Stimulated activated naive CD8-positive, alpha-beta T cell treated with anti-CD3 and anti-CD28 coated beads, Interleukin-15, Interleukin-2, amounts not matched to agents 100 ng/mL and 50 ng/mL, for 24 hours (primary cell): Measurements from ENCODE around the gene DCXR.
A peak's percentile ranks its signal among the peaks of the same experiment; 100 is the strongest.

ENCODE experiments used
- H3K27ac Mint-ChIP-seq: one replicate; pipeline ENCODE4 v1.8.0; 2021; ENCODE audit warnings: mild to moderate bottlenecking, mixed read lengths
- H3K27me3 Mint-ChIP-seq: one replicate; pipeline ENCODE4 v1.8.0; 2021; ENCODE audit warnings: mixed read lengths
- H3K36me3 Mint-ChIP-seq: one replicate; pipeline ENCODE4 v1.8.0; 2021; ENCODE audit warnings: low read depth, mixed read lengths
- H3K4me1 Mint-ChIP-seq: one replicate; pipeline ENCODE4 v1.8.0; 2021; ENCODE audit warnings: low read depth, mixed read lengths
- H3K4me3 Mint-ChIP-seq: one replicate; pipeline ENCODE4 v1.8.0; 2021; ENCODE audit warnings: mild to moderate bottlenecking, mixed read lengths
- H3K9me3 Mint-ChIP-seq: one replicate; pipeline ENCODE4 v1.8.0; 2021; ENCODE audit warnings: mixed read lengths

DCXR gene

DNA sequence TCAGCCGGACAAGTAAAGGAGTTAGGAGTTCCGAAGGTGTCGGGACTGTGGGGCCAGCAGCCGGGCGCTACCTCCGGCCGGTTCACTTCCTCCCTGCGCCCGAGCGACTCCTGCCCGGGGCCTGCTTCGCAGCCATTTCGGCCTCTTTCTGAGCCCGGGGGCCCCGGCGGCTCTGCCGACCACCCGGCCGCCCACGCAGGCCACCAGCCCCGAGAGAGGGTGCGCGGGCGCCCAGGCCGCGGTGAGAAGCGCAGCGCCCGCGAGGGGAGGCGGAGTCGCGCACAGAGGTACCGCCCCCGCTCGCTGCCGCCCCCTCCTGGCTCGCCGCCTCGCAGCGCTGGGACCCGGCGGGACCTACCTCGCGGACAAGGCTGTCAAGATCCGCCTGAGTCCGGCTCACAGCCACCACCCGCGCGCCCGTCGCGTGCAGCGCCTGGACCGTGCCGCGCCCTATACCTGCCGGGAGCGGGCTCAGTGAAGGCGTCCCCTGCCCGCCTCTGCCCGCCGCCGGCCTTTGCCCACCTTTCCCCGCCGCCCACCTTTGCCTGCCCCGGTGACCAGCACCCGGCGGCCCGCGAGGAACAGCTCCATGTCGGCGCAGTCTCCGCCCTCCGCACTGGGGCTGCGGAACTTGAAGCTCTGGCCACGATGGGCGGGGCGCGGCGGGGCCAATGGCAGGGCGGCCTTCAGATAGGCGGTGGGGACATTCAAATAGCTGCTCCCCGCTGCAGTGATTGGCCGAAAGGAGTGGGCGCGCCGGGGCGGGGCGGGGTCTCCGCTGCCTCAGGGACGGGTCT, at the start of gene DCXR:
TSS of gene DCXR (minus strand) at position 606 of the 797 bp plus-strand sequence. CDS start at position 591, 15 bp downstream.
- peak within 1 kb of the TSS; percentile 86 for H3K27ac Mint-ChIP-seq
- H3K36me3 Mint-ChIP-seq = no peaks in the 10 kb centered on the region
- peak within 1 kb of the TSS; percentile 75 for H3K4me3 Mint-ChIP-seq
- peaks cover 20% of the 10 kb centered on the region for H3K4me1 Mint-ChIP-seq
- no peaks in the 10 kb centered on the region for H3K27me3 Mint-ChIP-seq
- H3K9me3 Mint-ChIP-seq = no peaks in the 10 kb centered on the region

DNA sequence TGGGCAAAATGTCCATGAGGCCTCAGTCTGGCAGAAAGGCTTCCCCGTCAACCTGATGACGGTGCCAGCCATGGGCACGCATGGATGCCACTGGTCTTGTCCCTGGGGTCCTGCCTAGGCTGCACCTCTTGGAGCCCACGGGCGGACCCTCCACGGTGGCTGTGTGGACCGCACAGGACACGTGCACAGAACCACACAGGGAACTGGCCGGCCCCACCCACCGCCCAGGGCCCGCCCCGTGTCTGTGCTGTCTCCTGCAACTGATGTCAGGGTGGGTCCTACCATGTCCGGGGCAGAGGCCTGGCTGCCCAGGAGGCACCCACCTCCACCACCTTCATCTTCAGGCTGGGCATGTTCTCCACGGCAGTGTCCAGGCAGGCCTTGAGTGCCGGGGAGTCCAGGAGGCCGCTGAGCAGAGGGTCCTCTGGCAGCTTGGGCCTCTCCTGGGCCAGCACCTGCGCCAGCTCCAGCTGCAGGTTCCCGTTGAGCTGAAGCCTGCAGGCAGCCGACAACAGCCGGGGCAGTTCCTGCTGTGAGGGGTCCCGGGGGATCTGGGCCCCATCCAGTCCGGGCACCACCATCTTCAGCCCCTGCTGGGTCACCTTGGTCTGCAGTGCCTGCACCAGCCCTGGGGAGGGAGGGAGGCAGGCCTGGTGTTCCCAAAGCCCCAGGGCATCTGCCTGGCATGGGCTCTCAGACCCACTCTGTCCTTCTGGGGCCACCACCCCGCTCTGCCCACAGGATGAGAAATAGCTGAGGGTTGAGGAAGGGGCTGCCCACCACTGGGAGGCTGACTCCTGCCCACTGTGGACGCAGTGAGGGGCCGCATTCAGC, 48.7 kb upstream of the DCXR start:
- no peak overlapping the region for H3K4me3 Mint-ChIP-seq

DNA sequence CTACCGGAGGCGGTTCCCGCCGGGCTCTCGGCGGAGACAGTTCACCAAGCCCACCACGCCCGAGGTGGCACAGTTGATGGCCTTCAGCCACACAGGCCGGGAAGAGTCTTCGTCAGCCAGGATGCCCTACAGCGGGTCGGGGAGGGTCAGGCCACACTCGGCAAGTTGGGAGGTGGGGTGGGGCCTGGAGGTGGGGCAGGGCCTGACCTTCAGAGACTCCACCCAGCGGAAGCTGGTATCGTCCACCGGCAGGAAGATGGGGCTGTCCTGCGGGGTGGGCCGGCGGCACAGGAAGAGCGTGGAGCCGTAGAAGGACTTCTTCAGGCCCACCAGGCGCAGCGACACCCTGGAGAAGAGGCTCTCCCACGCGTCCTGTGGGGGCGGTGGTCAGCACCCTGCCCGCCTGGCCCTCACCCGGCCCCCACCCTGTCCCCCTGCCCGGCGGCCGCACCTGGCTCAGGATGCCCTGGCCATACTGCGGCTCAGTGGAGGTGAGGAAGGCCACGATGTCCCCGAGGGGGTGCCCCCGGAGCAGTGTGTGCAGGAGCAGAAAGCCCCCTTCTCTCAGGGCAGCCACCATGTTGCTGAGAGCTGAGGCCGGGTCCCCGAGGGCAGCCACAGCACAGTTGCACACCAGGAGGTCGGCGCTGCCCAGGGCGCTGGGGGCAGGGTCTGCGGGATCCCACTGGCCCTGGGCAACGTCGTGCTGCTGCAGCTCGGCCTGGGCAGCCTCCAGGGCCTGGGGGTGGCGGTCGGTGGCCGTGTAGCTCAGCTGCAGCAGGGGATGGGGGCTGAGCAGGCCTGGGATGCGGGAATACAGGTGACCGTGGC, 47.7 kb upstream of the DCXR start:
- Mint-ChIP-seq H3K36me3 (peaks cover 4% of the 10 kb centered on the region), H3K27me3 (no peaks in the 10 kb centered on the region), H3K27ac (no peak overlapping the region), H3K4me1 (no peaks in the 10 kb centered on the region), H3K9me3 (no peaks in the 10 kb centered on the region), H3K4me3 (no peak overlapping the region)

More for the DNA sequence above, 48.7 kb upstream of the DCXR start:
- no peak overlapping the region for H3K27ac Mint-ChIP-seq
- H3K36me3 Mint-ChIP-seq = peaks cover 4% of the 10 kb centered on the region
- H3K4me1 Mint-ChIP-seq = no peaks in the 10 kb centered on the region
- no peaks in the 10 kb centered on the region for H3K27me3 Mint-ChIP-seq
- H3K9me3 Mint-ChIP-seq = no peaks in the 10 kb centered on the region

DNA sequence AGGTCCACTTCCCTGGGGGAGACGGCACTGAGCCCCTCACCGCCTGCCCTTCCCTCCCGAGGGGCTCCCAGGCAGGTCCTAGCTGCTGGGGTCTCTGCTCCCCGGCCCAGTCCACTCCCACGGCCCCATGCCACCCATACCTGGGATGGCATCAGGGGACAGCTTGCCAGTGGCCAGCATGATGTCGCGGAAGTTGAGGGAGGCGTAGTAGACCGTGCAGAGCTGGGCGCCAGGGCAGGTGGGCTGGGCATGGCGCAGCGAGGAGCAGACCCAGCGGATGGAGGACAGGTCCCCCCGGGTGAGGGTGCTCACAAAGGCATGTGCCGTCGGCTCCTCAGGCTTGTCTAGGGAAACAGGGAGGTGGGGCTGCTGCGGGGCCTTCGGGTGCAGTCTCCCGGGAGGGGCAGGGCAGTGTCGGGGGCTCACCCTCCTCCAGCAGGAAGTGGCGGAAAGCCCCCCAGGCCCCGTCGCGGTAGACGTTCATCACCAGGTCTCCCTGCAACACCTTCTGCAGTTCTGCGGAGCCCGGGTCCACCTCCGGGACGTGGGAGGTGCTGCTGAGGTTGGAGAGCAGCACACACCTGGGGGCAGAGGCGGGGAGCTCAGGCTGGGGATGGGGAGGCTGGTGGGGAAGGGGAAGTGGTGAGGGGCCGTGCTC, 47.0 kb upstream of the DCXR start:
- Mint-ChIP-seq H3K27me3 (no peaks in the 10 kb centered on the region), H3K36me3 (peaks cover 11% of the 10 kb centered on the region), H3K9me3 (no peaks in the 10 kb centered on the region), H3K4me3 (no peak overlapping the region), H3K27ac (no peak overlapping the region), H3K4me1 (no peaks in the 10 kb centered on the region)

DNA sequence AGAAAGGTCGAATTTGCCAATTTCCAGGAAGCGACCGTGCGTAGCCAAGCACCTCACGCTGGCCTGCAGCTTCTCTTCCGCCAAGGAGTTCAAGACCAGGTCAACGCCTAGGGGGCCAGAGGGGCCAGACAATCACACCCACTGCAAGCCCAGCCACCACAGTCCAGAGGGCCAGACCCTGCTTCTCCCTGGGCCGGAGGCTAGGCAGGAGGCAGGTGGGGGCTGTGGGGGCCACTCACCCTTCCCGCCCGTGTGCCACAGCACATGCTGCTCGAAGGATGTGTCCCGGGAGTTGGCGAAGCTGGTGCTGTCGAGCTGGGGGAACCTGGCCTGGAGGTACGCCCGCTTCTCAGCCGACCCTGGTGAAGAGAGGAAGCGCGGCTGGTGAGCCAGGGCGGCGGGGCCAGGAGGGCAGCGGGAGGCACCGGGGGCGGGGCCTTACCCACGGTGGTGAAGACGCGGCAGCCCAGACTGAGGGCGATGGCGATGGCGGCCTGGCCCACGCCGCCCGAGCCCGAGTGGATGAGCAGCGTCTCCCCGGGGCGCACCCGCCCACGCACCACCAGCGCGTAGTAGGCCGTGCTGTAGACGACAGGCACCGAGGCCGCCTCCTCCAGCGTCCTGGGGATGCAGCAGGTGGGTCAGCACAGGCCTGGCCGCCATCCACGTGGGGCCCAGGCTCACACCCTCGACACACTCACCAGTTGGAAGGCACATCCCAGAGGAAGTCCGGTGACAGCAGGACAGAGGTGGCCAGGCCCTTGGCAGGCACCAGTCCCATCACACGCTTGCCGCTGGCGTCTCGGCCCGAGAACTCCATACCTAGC, 46.2 kb upstream of the DCXR start:
- Mint-ChIP-seq H3K27ac (no peak overlapping the region), H3K9me3 (no peaks in the 10 kb centered on the region), H3K4me3 (no peak overlapping the region), H3K27me3 (no peaks in the 10 kb centered on the region), H3K36me3 (peaks cover 12% of the 10 kb centered on the region), H3K4me1 (no peaks in the 10 kb centered on the region)

DNA sequence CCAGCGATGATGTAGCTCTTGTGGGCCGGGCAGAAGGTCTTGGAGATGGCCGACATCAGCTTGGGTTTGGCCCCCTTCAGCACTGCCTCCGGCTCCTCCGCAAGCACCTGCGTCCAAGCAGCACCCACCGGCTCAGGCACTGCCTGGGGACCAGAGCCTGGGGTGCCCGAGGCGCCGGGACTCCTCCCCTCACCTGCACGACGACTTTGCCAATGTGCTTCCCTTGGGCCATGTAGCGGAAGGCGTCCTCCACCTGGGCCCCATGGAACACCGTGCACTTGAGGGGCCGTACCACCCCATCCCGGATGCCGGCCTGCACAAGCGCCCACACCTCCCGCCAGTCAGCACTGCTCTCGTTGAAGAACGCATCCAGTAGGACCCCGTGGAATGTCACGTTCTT, 45.5 kb upstream of the DCXR start:
- H3K4me1 Mint-ChIP-seq = no peaks in the 10 kb centered on the region
- H3K4me3 Mint-ChIP-seq = no peak overlapping the region
- no peak overlapping the region for H3K27ac Mint-ChIP-seq
- no peaks in the 10 kb centered on the region for H3K27me3 Mint-ChIP-seq
- H3K36me3 Mint-ChIP-seq = peaks cover 11% of the 10 kb centered on the region
- no peaks in the 10 kb centered on the region for H3K9me3 Mint-ChIP-seq

DNA sequence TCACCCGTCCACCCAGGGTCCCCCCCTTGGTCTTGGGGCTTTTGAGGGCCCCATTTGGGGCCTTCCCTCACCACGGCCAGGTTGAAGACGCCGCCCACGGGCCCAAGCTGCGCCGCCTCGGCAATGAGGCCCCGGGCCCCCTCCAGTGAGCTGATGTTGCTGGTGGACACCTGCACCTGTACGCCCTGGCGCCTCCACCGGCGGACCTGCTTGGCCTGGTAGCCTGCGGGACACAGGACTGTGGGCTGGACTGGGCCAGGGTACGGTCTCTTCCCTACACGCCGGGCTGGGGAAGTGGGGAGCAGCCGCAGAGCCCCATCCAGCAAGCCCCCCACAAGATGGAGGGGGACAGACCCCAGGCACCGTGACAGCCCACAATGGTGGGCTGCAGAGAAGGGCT, 45.0 kb upstream of the DCXR start:
- H3K4me1 Mint-ChIP-seq = no peaks in the 10 kb centered on the region
- H3K9me3 Mint-ChIP-seq = no peaks in the 10 kb centered on the region
- no peak overlapping the region for H3K27ac Mint-ChIP-seq
- peaks cover 11% of the 10 kb centered on the region for H3K36me3 Mint-ChIP-seq
- no peak overlapping the region for H3K4me3 Mint-ChIP-seq
- H3K27me3 Mint-ChIP-seq = no peaks in the 10 kb centered on the region

DNA sequence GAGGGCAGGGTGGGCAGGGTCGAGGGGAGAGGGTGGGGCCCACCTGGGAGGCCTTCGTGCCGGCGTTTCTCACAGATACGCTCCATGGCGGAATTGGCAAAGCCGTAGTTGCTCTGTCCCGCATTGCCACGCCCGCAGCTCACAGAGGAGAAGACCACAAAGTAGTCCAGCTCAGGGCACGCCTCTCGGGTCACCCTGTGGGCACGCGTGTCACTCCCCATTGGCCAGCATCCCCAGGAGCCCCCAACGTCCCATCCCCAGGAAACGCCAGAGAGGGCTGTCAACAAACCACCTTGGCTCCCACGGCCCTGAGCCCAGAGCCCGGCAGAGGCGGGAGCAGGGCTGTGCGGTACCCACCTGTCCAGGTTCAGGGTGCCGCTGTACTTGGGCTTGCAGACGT, 44.5 kb upstream of the DCXR start:
- no peaks in the 10 kb centered on the region for H3K9me3 Mint-ChIP-seq
- no peaks in the 10 kb centered on the region for H3K27me3 Mint-ChIP-seq
- H3K27ac Mint-ChIP-seq = no peak overlapping the region
- no peaks in the 10 kb centered on the region for H3K4me1 Mint-ChIP-seq
- H3K36me3 Mint-ChIP-seq = peaks cover 11% of the 10 kb centered on the region
- H3K4me3 Mint-ChIP-seq = no peak overlapping the region

DNA sequence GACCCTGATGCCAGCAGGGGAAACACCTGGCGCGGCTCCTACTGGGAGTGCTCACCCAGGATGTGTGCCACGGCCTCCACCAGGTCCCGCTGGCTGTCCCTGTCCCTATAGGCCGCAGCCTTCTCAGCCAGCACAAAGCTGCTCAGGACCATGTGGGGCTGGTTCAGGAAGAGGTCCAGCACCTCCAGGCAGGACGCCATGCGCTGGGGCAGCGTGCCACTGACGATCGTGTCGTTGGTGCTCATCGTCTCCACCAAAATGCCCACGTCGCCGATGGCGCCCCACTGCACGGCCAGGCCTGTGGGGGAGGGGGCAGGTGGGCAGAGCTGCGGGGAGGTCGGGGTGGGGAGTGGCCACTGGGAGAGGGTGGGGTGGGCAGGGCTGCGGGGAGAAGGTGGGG, 44.0 kb upstream of the DCXR start:
- Mint-ChIP-seq H3K36me3 (peaks cover 11% of the 10 kb centered on the region), H3K9me3 (no peaks in the 10 kb centered on the region), H3K27ac (no peak overlapping the region), H3K4me3 (no peak overlapping the region), H3K27me3 (no peaks in the 10 kb centered on the region), H3K4me1 (no peaks in the 10 kb centered on the region)

DNA sequence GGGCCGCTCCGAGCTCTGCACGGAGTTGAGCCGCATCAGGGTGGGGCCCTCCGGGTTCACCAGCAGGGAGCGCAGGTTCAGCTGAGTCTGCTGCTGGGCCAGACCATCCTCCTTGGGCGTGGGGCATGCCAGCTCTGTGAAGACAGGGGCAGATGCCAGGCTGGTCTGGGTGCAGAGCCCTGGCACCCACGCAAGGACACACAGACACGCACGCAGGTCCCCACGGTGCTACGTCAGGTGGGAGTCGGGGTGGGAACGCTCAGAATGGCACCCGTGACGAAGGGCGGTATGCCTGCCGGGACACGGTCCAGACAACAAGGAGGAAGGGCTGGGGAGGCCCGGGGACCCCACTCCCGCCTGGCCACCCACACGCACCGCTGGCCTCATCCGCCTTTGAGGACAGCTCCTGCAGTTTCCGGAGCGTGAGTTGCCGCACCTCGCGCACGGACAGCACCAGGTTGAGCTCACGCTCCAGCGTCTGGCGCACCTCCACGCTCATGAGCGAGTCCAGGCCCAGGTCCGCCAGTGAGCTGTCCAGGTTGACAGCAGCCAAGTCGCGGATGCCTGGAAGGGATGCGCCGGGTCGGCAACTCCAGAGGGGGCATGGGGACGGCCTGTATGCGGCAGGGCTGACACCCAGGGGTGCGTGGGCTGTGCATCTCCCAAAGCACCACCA, 43.4 kb upstream of the DCXR start:
- Mint-ChIP-seq H3K4me1 (no peaks in the 10 kb centered on the region), H3K9me3 (no peaks in the 10 kb centered on the region), H3K27me3 (no peaks in the 10 kb centered on the region), H3K4me3 (no peak overlapping the region), H3K36me3 (peaks cover 11% of the 10 kb centered on the region), H3K27ac (no peak overlapping the region)

DNA sequence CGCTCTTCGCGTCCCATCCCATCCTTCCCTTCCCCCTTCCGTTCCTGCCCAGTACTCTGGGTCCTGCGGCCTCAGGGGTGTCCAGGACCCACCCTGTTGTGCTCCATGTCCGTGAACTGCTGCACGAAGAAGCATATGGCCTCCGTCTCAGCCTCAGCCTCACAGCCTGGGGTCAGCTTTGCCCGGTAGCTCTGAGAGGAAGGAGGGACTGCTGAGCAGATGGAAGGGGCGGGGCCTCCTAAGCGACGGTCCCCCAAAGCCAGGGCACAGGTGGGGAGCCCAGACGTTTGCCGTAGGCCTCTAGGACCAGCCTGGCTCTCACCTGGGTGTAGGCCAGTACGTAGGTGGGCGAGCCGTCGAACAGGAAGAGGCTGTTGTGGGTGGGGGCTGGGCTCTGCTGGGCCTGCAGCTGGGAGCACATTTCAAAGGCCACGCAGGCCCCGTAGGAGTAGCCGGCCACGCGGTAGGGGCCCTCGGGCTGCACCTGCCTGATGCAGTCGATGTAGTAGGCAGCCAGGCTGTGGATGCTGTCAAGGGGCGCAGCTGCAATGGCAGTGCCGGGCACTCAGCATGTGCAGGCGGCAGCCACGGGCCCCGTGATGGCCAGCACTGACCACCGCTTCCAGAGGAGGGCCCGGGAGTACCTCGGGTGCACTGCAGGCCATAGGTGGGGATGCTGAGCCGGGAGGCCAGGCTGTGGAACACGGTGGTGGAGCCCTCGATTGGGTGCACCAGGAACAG, 42.7 kb upstream of the DCXR start:
- no peaks in the 10 kb centered on the region for H3K27me3 Mint-ChIP-seq
- H3K27ac Mint-ChIP-seq = no peak overlapping the region
- no peak overlapping the region for H3K4me3 Mint-ChIP-seq

DNA sequence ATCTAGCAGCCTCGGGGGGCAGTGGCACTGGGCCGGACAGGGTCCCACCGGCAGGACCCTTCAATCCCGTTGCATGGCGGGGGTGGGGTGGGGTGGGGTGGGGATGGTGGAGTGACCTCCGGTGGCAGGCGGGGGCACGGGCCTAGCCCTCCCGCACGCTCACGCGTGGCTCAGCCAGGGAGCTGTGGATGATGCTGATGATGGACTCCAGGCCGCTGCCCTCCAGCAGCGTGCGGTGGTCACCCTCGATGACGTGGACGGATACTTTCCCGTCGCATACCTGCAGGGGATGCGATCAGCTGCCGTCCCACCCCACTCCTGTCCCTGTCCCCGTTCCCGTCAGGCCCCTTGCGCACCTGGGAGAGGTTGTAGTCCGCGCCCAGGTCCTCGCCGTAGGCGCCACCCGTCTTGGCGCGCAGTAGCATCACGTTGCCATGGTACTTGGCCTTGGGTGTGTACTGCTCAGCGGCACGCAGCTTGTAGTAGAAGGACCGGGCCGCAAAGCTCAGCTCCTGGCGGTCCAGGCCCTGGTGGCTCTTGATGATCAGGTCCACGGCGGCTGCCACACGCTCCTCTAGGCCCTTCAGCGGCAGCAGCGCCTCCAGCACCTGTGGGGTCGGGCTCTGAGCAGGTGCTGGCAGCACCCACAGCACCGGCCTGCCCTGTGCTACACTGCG, 41.6 kb upstream of the DCXR start:
- H3K9me3 Mint-ChIP-seq = no peaks in the 10 kb centered on the region

More for the DNA sequence above, 42.7 kb upstream of the DCXR start:
- H3K4me1 Mint-ChIP-seq = no peaks in the 10 kb centered on the region
- H3K9me3 Mint-ChIP-seq = no peaks in the 10 kb centered on the region
- H3K36me3 Mint-ChIP-seq = peaks cover 11% of the 10 kb centered on the region

More for the DNA sequence above, 41.6 kb upstream of the DCXR start:
- Mint-ChIP-seq H3K4me3 (no peak overlapping the region), H3K36me3 (peaks cover 11% of the 10 kb centered on the region), H3K27me3 (no peaks in the 10 kb centered on the region), H3K27ac (no peak overlapping the region), H3K4me1 (no peaks in the 10 kb centered on the region)
